MM.1S (cell line): ENCODE measurements around the gene BCL11A.

Source experiments
- CTCF ChIP-seq: fragments of 300-600 bp; sonication (generic); IDR thresholded peaks from 2 replicates; pipeline ENCODE4 v1.5.1; 2016; ENCODE audit warnings: antibody characterized with exemption, low read length, mixed read lengths
- EZH2 ChIP-seq: fragments of 300-600 bp; sonication (generic); optimal IDR thresholded peaks from 2 replicates; pipeline ENCODE3; 2017; ENCODE audit warnings: low read depth, mild to moderate bottlenecking, antibody characterized with exemption, low read length, mixed read lengths
- EZH2phosphoT487 ChIP-seq: fragments of 300-600 bp; sonication (generic); IDR thresholded peaks from 2 replicates; pipeline ENCODE4 v1.6.1; 2018; ENCODE audit warnings: antibody characterized with exemption, low read length

- TF ChIP-seq CTCF = no peak
- TF ChIP-seq EZH2 = no peak
- no peak for TF ChIP-seq EZH2phosphoT487
Observed at GRCh38 chr2:60552078-60552850, 1.2 kb downstream of the BCL11A start.
